Activated CD4-positive, alpha-beta T cell treated with anti-CD3 and anti-CD28 coated beads for 24 hours (primary cell): ENCODE results near the gene ZCCHC12.
A peak's percentile ranks its signal among the peaks of the same experiment; 100 is the strongest.
"Not testable (repeated sequence)": the region's sequence is repeated elsewhere in the genome, so short reads cannot be mapped to it uniquely, and the experiment has no call there.

Experiments
- DNase-seq, 2 donors: peaks; one replicate each; pipeline ENCODE4 v3.0.0-alpha.2; 2020; ENCODE audit warnings: low read depth in 2 of 2

Gene ZCCHC12

GRCh38 chrX:118823263-118824172 is at the start of gene ZCCHC12:
Gene ZCCHC12, plus strand, starts transcription at chrX:118823824. Its CDS starts 1,421 bp downstream, at chrX:118825245.
- DNase-seq: peak in 1 of 2 donors; percentile 14

DNA sequence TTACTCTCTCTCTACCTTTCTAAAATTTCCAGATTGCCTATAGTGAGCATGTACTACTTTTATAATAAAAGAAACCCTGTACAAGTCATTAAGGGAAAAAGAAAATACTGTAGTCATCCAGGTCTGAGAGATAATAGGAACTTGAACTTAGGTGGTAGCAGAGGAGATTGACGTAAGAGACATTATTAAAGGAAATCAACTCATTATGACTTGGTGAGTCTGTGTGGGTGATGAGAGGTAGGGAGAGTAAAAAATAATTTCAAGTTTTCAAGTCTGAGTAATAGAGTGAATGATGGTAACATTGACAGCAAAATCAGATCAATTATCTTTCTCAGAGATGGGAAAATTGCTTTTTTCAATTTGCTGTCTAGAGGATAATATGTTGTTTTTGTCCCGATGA is 44.0 kb upstream of the ZCCHC12 start:
- DNase-seq: no peak

DNA sequence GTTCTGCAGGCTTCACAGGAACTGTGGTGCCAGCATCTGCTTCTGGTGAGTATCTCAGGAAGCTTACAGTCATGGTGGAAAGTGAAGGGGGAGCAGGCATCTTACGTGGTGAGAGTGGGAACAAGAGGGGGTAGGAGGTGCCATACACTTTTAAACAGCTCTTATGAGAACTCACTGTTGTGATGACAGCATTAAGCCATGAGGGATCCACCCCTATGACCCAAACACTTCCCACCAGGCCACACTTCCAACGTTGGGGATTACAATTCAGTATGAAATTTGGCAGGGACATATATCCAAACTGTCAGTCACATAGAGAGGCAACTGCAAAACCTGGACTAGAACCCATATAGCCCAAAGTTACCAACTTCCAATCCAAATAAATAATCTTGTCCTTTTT is 43.1 kb upstream of the ZCCHC12 start:
- DNase-seq: no peak

- no peak for DNase-seq
Observed at GRCh38 chrX:118780911-118781310, 42.7 kb upstream of the ZCCHC12 start.

DNA sequence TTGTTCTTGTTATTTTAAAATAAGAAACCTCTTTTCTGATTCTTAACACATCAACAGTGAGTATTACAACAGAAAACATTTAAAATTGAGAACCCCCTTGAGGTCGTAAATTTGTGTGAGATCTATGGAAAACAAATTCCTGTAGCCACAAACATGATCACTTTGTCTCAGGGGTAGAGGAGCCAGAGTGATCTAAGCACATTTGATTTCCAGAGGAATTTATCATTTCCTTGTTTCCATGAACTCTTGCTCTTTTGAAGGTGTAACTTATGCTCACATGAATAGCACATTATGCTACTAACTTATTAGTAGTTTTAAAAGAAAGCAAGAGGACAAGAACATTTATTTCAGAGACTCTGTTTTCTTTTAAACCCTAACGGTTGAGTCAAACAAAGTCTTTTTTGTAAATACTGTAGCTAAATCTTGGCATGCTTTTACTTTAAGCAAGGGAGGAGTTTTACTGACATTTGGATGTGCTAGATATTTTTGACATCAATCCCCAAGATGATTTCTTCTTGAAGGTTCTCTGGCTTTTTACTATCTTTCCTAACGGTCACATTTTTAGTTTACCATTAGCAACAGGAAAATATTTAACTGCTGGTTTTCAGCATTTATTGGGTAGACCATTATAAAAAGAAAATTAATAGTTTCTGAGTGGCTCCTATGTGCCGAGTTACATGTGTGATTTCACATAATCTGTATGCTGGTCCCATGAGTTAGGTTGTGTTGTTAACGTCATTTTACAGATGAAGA is 27.9 kb upstream of the ZCCHC12 start:
- no peak for DNase-seq

GRCh38 chrX:118802857-118803256 is 20.8 kb upstream of the ZCCHC12 start:
- DNase-seq: no peak

GRCh38 chrX:118807151-118808017 is 16.2 kb upstream of the ZCCHC12 start:
- peak in 1 of 2 donors; percentile 9 for DNase-seq

DNA sequence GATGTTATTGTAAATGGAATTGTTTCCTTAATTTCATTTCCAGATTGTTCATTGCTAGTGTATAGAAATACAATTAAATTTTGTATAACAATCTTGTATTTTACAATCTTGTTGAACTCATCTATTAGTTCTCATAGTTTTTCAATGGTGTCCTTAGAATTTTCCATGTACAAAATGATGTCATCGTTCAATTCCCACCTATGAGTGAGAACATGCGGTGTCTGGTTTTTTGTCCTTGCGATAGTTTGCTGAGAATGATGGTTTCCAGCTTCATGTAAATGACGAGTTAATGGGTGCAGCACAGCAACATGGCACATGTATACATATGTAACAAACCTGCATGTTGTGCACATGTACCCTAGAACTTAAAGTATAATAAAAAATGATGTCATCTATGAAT is 6.4 kb upstream of the ZCCHC12 start:
- DNase-seq: not testable (repeated sequence)

- no peak for DNase-seq
Observed at GRCh38 chrX:118824173-118824730, 628 bp downstream of the ZCCHC12 start.

DNA sequence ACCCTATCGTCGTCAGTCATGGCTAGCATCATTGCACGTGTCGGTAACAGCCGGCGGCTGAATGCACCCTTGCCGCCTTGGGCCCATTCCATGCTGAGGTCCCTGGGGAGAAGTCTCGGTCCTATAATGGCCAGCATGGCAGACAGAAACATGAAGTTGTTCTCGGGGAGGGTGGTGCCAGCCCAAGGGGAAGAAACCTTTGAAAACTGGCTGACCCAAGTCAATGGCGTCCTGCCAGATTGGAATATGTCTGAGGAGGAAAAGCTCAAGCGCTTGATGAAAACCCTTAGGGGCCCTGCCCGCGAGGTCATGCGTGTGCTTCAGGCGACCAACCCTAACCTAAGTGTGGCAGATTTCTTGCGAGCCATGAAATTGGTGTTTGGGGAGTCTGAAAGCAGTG is 1.6 kb downstream of the ZCCHC12 start:
- no peak for DNase-seq

- peak; percentile 47 to 59 for DNase-seq
Observed at GRCh38 chrX:118839334-118839958, 15.8 kb downstream of the ZCCHC12 start.

GRCh38 chrX:118847676-118848075 is 24.1 kb downstream of the ZCCHC12 start:
- DNase-seq: no peak

GRCh38 chrX:118853596-118853995 is 30.0 kb downstream of the ZCCHC12 start:
- no peak for DNase-seq

- no peak for DNase-seq
Observed at GRCh38 chrX:118855681-118856310, 32.2 kb downstream of the ZCCHC12 start.

GRCh38 chrX:118857006-118857405 is 33.4 kb downstream of the ZCCHC12 start:
- DNase-seq: no peak

GRCh38 chrX:118861338-118861737 is 37.7 kb downstream of the ZCCHC12 start:
- no peak for DNase-seq

DNA sequence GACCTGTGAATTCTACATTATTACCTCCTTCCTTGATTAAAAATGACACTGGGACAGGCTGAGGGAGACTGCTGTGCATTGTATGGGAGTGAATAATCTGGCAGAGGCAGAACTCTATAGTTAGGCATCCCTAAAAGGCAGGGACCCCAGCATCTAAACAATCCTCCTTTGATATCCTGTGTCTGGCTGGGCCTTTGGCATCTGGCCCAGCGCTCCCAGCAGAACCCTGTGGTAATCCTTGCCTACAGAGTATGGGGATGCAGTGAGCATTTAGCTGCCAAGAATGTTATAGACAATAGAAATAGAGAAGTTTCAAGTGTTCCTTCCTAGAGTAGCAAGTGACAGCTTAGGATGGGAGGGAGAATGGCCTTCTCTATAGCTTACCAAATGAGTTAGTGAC is 38.5 kb downstream of the ZCCHC12 start:
- no peak for DNase-seq

GRCh38 chrX:118862979-118863378 is 39.4 kb downstream of the ZCCHC12 start:
- no peak for DNase-seq

DNA sequence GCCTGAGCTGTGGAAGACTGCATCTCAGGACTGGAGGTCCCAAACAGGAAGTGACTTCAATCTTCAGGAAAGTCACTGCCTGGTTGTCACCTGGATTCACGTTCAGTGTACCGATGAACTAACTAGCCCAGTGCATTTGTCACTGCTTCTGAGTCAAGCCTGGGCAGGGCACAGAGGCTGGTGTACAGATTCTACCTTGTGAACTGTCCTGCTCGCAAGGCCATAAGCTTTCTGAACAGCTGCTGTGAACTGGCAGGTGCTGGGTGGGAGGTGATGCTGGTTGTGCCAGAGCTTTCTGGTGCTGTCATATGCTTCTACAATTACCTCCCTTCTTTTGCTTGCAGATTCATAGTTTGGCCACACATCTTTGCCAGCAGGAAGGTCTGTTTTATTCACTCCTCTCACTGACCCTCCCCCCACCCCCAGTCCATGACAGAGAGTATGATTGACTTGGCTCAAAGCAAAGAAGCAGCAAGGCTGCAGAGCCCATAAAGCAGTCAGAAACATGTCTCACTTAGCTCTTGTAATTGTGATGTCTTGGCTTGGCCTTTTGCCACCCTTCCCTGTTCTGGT is 40.5 kb downstream of the ZCCHC12 start:
- DNase-seq: no peak

DNA sequence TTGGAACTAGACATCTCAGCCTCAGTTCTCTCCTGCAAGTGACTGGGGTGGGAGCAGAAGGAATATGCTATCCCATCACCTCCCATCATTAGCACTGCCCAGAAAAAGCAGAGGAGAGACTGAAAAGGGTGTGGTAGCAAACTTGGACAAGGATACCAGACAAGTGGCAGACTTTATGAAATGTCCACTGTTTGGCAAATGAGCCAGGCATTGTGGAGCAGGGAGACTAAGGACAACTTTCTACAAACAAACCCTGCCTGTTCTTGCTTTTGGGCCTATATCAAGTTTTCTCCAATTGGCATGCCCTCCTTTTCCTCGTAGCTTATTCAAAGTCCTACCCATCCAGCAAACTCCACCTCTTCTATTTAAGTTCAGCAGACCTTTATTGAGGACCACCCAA is 41.6 kb downstream of the ZCCHC12 start:
- no peak for DNase-seq
